GM19395 (cell line): Measurements from ENCODE around the gene MMD.
"Not testable (repeated sequence)": the region's sequence is repeated elsewhere in the genome, so short reads cannot be mapped to it uniquely, and the experiment has no call there.

Experiments used
- ATAC-seq: cut with Tn5 transposase; IDR thresholded peaks from one replicate; pipeline ENCODE4 v1.9.1; 2021; ENCODE audit warnings: mild to moderate bottlenecking, moderate library complexity; ENCODE audit not compliant: unreplicated experiment

MMD gene

GRCh38 chr17:55421179-55421934, at the start of gene MMD:
TSS of gene MMD (minus strand) at chr17:55421835. CDS start at chr17:55421695, 140 bp downstream.
- peak; percentile 41 for ATAC-seq

GRCh38 chr17:55466671-55467070, 45.0 kb upstream of the MMD start:
- ATAC-seq, result no peak

- not testable (repeated sequence) for ATAC-seq
These were observed 44.1 kb upstream of the MMD start for GRCh38 chr17:55465771-55466170.

GRCh38 chr17:55463600-55463999, 42.0 kb upstream of the MMD start:
- peak; percentile 87 for ATAC-seq

GRCh38 chr17:55462711-55463110, 41.1 kb upstream of the MMD start:
- ATAC-seq, result no peak

- no peak for ATAC-seq
These were observed 40.6 kb upstream of the MMD start for GRCh38 chr17:55462234-55462633.

GRCh38 chr17:55458978-55459377, 37.3 kb upstream of the MMD start:
- no peak for ATAC-seq

GRCh38 chr17:55458287-55458900, 36.8 kb upstream of the MMD start:
- ATAC-seq, result no peak

GRCh38 chr17:55456307-55457240, 34.9 kb upstream of the MMD start:
- ATAC-seq, result no peak

- ATAC-seq, result no peak
These were observed 33.4 kb upstream of the MMD start for GRCh38 chr17:55454906-55455474.

GRCh38 chr17:55453839-55454557, 32.4 kb upstream of the MMD start:
- ATAC-seq, result no peak

- peak; percentile 63 for ATAC-seq
These were observed 30.6 kb upstream of the MMD start for GRCh38 chr17:55452139-55452790.

GRCh38 chr17:55451758-55452138, 30.1 kb upstream of the MMD start:
- no peak for ATAC-seq

GRCh38 chr17:55451203-55451641, 29.6 kb upstream of the MMD start:
- no peak for ATAC-seq

- ATAC-seq, result no peak
These were observed 28.7 kb upstream of the MMD start for GRCh38 chr17:55450232-55450825.

GRCh38 chr17:55448681-55449080, 27.0 kb upstream of the MMD start:
- ATAC-seq, result no peak

- ATAC-seq, result no peak
These were observed 25.1 kb upstream of the MMD start for GRCh38 chr17:55446581-55447205.

- ATAC-seq, result not testable (repeated sequence)
These were observed 24.4 kb upstream of the MMD start for GRCh38 chr17:55446004-55446403.
